Caco-2 (cell line): ENCODE results near the gene FOXJ1. TPM values are rescaled to one million over a fixed set of nuclear protein-coding genes. Genes with fewer than 3 reads are reported as not detected.

ENCODE experiments used
- BruUV-seq: library from RNA; stranded (reverse); fragments of 400-500 nt; replicated peaks from 2 replicates; lab custom pipeline; 2021; lab: Mats Ljungman, UMichigan
- CTCF ChIA-PET: fragments of 300-600 bp; sonication (Branson Sonifier 250); formaldehyde crosslinking; loops from one replicate; lab custom pipeline; 2022; ENCODE audit warnings: antibody characterized with exemption; lab: Charles Lee
- POLR2A ChIA-PET: fragments of 300-600 bp; sonication (Branson Sonifier 250); formaldehyde crosslinking; loops from one replicate; lab custom pipeline; 2022; ENCODE audit warnings: antibody characterized with exemption; lab: Charles Lee
- DNase-seq, 2 experiments: peaks; one replicate each; pipeline versions ENCODE4 v3.0.0 to v3.0.0-alpha.2; 2020 to 2022
- H3K27me3 ChIP-seq: replicated peaks from 2 replicates; pipeline ENCODE4 v1.6.0; 2011; ENCODE audit warnings: low read length; ENCODE audit not compliant: control insufficient read depth, insufficient read depth
- H3K36me3 ChIP-seq: 2 replicates; pipeline ENCODE4 v1.5.1; 2011; ENCODE audit warnings: low read length; ENCODE audit not compliant: control insufficient read depth, insufficient read depth
- H3K4me1 ChIP-seq: fragments of 250-450 bp; sonication (Bioruptor Pico); 2 replicates; pipeline ENCODE4 v1.5.1; 2020; ENCODE audit warnings: mild to moderate bottlenecking
- H3K4me3 ChIP-seq: 2 replicates; pipeline ENCODE4 v1.5.1; 2011; ENCODE audit warnings: low read depth, mild to moderate bottlenecking, control low read depth, low read length
- H3K9me3 ChIP-seq: fragments of 250-450 bp; sonication (Bioruptor Pico); 2 replicates; pipeline ENCODE4 v1.5.1; 2020; ENCODE audit warnings: mild to moderate bottlenecking, moderate library complexity
- H3K27ac Mint-ChIP-seq: one replicate; pipeline ENCODE4 v1.8.0; 2022; ENCODE audit warnings: mixed read lengths; ENCODE audit not compliant: unreplicated experiment
- H3K27me3 Mint-ChIP-seq: one replicate; pipeline ENCODE4 v1.8.0; 2022; ENCODE audit warnings: mixed read lengths; ENCODE audit not compliant: insufficient read depth, unreplicated experiment
- H3K36me3 Mint-ChIP-seq: one replicate; pipeline ENCODE4 v1.8.0; 2022; ENCODE audit warnings: mild to moderate bottlenecking, mixed read lengths; ENCODE audit not compliant: insufficient read depth, unreplicated experiment
- H3K4me1 Mint-ChIP-seq: one replicate; pipeline ENCODE4 v1.8.0; 2022; ENCODE audit warnings: low read depth, mixed read lengths; ENCODE audit not compliant: unreplicated experiment
- H3K4me3 Mint-ChIP-seq: one replicate; pipeline ENCODE4 v1.8.0; 2022; ENCODE audit warnings: mild to moderate bottlenecking, moderate library complexity, mixed read lengths; ENCODE audit not compliant: unreplicated experiment
- H3K9me3 Mint-ChIP-seq: one replicate; pipeline ENCODE4 v1.8.0; 2022; ENCODE audit warnings: mixed read lengths; ENCODE audit not compliant: unreplicated experiment
- CTCF ChIP-seq, 2 experiments: fragments of 200-600 bp in 1 of 2; IDR thresholded peaks; 1 replicate in 1 of 2; 2 replicates in 1 of 2; pipeline versions ENCODE4 v1.5.1 to v1.8.0; 2011 to 2022; ENCODE audit warnings: antibody characterized with exemption in 1 of 2, control low read depth in 1 of 2, inconsistent platforms in 1 of 2, low read depth in 1 of 2, low read length in 1 of 2, mild to moderate bottlenecking in 1 of 2, moderate library complexity in 1 of 2; ENCODE audit not compliant: insufficient read depth in 1 of 2, severe bottlenecking in 1 of 2, unreplicated experiment in 1 of 2
- intact Hi-C: fragments of 100-400 bp; cut with micrococcal nuclease; formaldehyde crosslinking; loops from one replicate; pipeline ENCODE4 v1.10.0; 2022; ENCODE audit not compliant: unreplicated experiment
- total RNA-seq: library from RNA; stranded (reverse); gene quantifications from 2 replicates; pipeline ENCODE4 v1.2.3, GENCODE V29; 2022

Gene FOXJ1
- total RNA-seq, 1 experiment from 2014 or later, result 10.7 TPM

GRCh38 chr17:76115138-76115754 lies 25.8 kb downstream of the FOXJ1 start:
- no peak overlapping the region for H3K4me3 Mint-ChIP-seq
- H3K9me3 Mint-ChIP-seq, result peaks cover 9% of the 10 kb centered on the region
- BruUV-seq, result no TSS peak

GRCh38 chr17:76111956-76112355 lies 29.1 kb downstream of the FOXJ1 start:
- no peaks in the 10 kb centered on the region for H3K4me1 Mint-ChIP-seq
- no peaks in the 10 kb centered on the region for H3K27me3 Mint-ChIP-seq
- no peak overlapping the region for H3K4me3 Mint-ChIP-seq
- Histone ChIP-seq H3K9me3 (no peaks in the 10 kb centered on the region), H3K4me3 (no peak overlapping the region), H3K36me3 (no peaks in the 10 kb centered on the region), H3K27me3 (no peaks in the 10 kb centered on the region), H3K4me1 (no peaks in the 10 kb centered on the region)
- peaks cover 6% of the 10 kb centered on the region for H3K36me3 Mint-ChIP-seq
- BruUV-seq, result no TSS peak
- peaks cover 9% of the 10 kb centered on the region for H3K9me3 Mint-ChIP-seq
- intact Hi-C loops, result no loop called here
- ChIA-PET CTCF (interaction anchor here (0.7 kb wide), 1 partner anchor 25 kb away, joined by 3 read pairs; no protein-coding TSS in a partner anchor), POLR2A (interaction anchor here (0.6 to 0.7 kb wide), 2 partner anchors 27 to 39 kb away, joined by 3 to 7 read pairs; partner anchors contain the start of gene SRP68)
- H3K27ac Mint-ChIP-seq, result no peak overlapping the region
- no peak for TF ChIP-seq CTCF (IDR thresholded peaks at IDR 0.05; ENCODE audit: insufficient read depth in 1 of 2, low read depth in 1 of 2, low read length in 1 of 2, severe bottlenecking in 1 of 2, unreplicated experiment in 1 of 2)
- no peak for DNase-seq

More at GRCh38 chr17:76115138-76115754, 25.8 kb downstream of the FOXJ1 start:
- Histone ChIP-seq H3K4me3 (no peak overlapping the region), H3K4me1 (no peaks in the 10 kb centered on the region), H3K9me3 (no peaks in the 10 kb centered on the region), H3K36me3 (no peaks in the 10 kb centered on the region), H3K27me3 (no peaks in the 10 kb centered on the region)
- POLR2A ChIA-PET, result interaction anchor here (0.6 kb wide), 1 partner anchor 401 kb away, joined by 7 read pairs; no protein-coding TSS in a partner anchor
- Mint-ChIP-seq H3K27ac (no peak overlapping the region), H3K36me3 (no peaks in the 10 kb centered on the region), H3K4me1 (peaks cover 9% of the 10 kb centered on the region), H3K27me3 (no peaks in the 10 kb centered on the region)
- CTCF ChIA-PET, result no interaction called here
- intact Hi-C loops, result no loop called here
- no peak for TF ChIP-seq CTCF (IDR thresholded peaks at IDR 0.05; ENCODE audit: insufficient read depth in 1 of 2, low read depth in 1 of 2, low read length in 1 of 2, severe bottlenecking in 1 of 2, unreplicated experiment in 1 of 2)
- no peak for DNase-seq

GRCh38 chr17:76107509-76107908 lies 33.5 kb downstream of the FOXJ1 start:
- peaks cover 28% of the 10 kb centered on the region for H3K4me1 ChIP-seq
- H3K36me3 Mint-ChIP-seq, result peaks cover 16% of the 10 kb centered on the region
- H3K9me3 ChIP-seq, result no peaks in the 10 kb centered on the region
- no peak overlapping the region for H3K27ac Mint-ChIP-seq
- no peaks in the 10 kb centered on the region for H3K27me3 Mint-ChIP-seq
- no peaks in the 10 kb centered on the region for H3K27me3 ChIP-seq
- TF ChIP-seq CTCF (IDR thresholded peaks at IDR 0.05; ENCODE audit: insufficient read depth in 1 of 2, low read depth in 1 of 2, low read length in 1 of 2, severe bottlenecking in 1 of 2, unreplicated experiment in 1 of 2), result peak in 1 of 2 experiments; percentile 46
- peaks cover 9% of the 10 kb centered on the region for H3K4me1 Mint-ChIP-seq
- ChIA-PET CTCF (interaction anchor here (0.7 to 1.0 kb wide), 2 partner anchors 25 to 35 kb away, joined by 3 to 7 read pairs; partner anchors contain the start of gene SRP68), POLR2A (no interaction called here)
- no peak overlapping the region for H3K4me3 Mint-ChIP-seq
- no peaks in the 10 kb centered on the region for H3K36me3 ChIP-seq
- intact Hi-C loops, result loop anchor here (2.0 to 10.0 kb wide), 2 partner anchors 25 to 157 kb away; partner anchors contain the start of gene UBALD2
- no peak for DNase-seq
- H3K4me3 ChIP-seq, result no peak overlapping the region
- H3K9me3 Mint-ChIP-seq, result no peaks in the 10 kb centered on the region
- BruUV-seq, result no TSS peak
